NCI-H2107 (cell line): ENCODE results near the gene KIRREL1.
"Not testable (repeated sequence)": the region's sequence is repeated elsewhere in the genome, so short reads cannot be mapped to it uniquely, and the experiment has no call there.

Experiments
- DNase-seq: peaks from one replicate; lab custom pipeline; 2025; lab: John Stamatoyannopoulos, UW

KIRREL1 gene

GRCh38 chr1:158105352-158106095 is 112.1 kb downstream of the KIRREL1 start:
- DNase-seq, result no peak

GRCh38 chr1:158107916-158108315 is 114.5 kb downstream of the KIRREL1 start:
- no peak for DNase-seq

- peak; percentile 45 for DNase-seq
Observed at GRCh38 chr1:158112994-158113758, 119.7 kb downstream of the KIRREL1 start.

GRCh38 chr1:158113759-158114127 is 120.3 kb downstream of the KIRREL1 start:
- DNase-seq, result no peak

GRCh38 chr1:158115126-158115525 is 121.7 kb downstream of the KIRREL1 start:
- no peak for DNase-seq

- no peak for DNase-seq
Observed at GRCh38 chr1:158116311-158117167, 123.1 kb downstream of the KIRREL1 start.

- DNase-seq, result no peak
Observed at GRCh38 chr1:158117854-158118704, 124.6 kb downstream of the KIRREL1 start.

- DNase-seq, result no peak
Observed at GRCh38 chr1:158118713-158119402, 125.4 kb downstream of the KIRREL1 start.

- DNase-seq, result no peak
Observed at GRCh38 chr1:158119976-158120653, 126.7 kb downstream of the KIRREL1 start.

- DNase-seq, result no peak
Observed at GRCh38 chr1:158121604-158122254, 128.3 kb downstream of the KIRREL1 start.

- no peak for DNase-seq
Observed at GRCh38 chr1:158122833-158123388, 129.5 kb downstream of the KIRREL1 start.

- DNase-seq, result peak; percentile 85
Observed at GRCh38 chr1:158124034-158124433, 130.6 kb downstream of the KIRREL1 start.

GRCh38 chr1:158124999-158125398 is 131.6 kb downstream of the KIRREL1 start:
- DNase-seq, result peak; percentile 88

- no peak for DNase-seq
Observed at GRCh38 chr1:158126425-158126824, 133.0 kb downstream of the KIRREL1 start.

- not testable (repeated sequence) for DNase-seq
Observed at GRCh38 chr1:158128531-158128930, 135.1 kb downstream of the KIRREL1 start.

GRCh38 chr1:158131217-158131616 is 137.8 kb downstream of the KIRREL1 start:
- DNase-seq, result no peak

GRCh38 chr1:158140764-158141192 is 147.3 kb downstream of the KIRREL1 start:
- DNase-seq, result no peak

GRCh38 chr1:158145173-158145719 is 151.8 kb downstream of the KIRREL1 start:
- DNase-seq, result no peak

GRCh38 chr1:158146165-158146564 is 152.7 kb downstream of the KIRREL1 start:
- no peak for DNase-seq
